DMS53 treated with DMSO at 0.1 percent for 48 hours (cell line): Measurements from ENCODE around the gene ACSS2.

ENCODE experiments used
- DNase-seq: peaks from one replicate; lab custom pipeline; 2025; ENCODE audit not compliant: unreplicated experiment; lab: John Stamatoyannopoulos, UW

ACSS2 gene, protein sequence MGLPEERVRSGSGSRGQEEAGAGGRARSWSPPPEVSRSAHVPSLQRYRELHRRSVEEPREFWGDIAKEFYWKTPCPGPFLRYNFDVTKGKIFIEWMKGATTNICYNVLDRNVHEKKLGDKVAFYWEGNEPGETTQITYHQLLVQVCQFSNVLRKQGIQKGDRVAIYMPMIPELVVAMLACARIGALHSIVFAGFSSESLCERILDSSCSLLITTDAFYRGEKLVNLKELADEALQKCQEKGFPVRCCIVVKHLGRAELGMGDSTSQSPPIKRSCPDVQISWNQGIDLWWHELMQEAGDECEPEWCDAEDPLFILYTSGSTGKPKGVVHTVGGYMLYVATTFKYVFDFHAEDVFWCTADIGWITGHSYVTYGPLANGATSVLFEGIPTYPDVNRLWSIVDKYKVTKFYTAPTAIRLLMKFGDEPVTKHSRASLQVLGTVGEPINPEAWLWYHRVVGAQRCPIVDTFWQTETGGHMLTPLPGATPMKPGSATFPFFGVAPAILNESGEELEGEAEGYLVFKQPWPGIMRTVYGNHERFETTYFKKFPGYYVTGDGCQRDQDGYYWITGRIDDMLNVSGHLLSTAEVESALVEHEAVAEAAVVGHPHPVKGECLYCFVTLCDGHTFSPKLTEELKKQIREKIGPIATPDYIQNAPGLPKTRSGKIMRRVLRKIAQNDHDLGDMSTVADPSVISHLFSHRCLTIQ

DNA sequence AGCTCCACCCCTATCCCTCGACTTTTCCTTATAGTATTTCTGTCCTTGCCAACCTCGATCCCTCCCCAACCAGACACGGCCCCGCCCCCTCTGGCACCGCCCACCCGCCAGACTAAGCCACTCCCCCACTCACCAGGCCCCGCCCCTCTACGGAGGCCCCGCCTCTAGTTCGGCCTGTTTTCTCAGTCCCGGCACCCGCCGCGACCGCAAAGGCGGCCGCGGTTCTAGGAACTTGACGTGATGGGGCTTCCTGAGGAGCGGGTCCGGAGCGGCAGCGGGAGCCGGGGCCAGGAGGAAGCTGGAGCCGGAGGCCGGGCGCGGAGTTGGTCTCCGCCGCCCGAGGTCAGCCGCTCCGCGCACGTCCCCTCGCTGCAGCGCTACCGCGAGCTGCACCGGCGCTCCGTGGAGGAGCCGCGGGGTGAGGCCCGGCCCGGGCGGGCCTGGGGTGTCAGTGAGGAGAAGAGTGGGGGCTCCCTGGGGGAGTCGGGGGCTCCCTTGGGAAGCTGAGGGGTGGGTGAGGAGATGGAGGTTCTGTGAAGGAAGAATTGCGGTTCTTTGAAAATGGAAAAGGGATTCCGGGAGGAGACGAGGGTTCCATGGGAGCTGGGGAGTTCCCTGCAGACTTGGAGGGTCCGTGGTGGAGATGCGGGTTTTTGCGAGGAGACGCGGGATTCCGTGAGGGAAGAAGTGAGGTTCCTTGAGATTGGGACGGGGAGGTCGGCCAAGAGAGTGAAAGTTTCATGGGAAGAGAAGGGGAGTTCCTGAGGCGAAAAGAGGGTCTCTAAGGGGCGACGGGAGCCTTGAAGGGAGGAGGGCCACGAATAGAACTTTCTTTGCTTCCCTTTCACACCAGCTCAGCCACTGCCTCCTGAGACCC is at the start of gene ACSS2:
ACSS2 (plus strand) TSS at position 207 of the 877 bp plus-strand sequence; CDS start at position 241, 34 bp downstream.
- no peak for DNase-seq

DNA sequence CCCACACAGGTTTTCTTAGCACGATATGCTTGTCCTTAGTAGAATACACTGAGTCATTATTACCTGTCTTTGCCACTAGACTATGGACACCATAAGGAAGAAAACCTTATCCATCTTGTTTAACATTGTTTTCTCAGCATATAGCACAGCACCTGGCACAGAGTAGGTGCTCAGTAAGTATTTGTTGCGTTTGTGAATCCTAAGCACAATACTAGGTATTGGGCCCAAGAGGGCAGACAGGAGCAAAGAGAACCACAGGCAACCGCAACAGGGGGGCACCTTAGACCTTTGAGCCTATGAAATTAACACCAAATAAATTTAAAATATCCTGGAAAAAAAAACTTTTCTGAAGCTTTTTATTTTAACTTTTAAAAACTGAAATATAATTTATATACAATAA is 47.2 kb upstream of the ACSS2 start:
- no peak for DNase-seq

DNA sequence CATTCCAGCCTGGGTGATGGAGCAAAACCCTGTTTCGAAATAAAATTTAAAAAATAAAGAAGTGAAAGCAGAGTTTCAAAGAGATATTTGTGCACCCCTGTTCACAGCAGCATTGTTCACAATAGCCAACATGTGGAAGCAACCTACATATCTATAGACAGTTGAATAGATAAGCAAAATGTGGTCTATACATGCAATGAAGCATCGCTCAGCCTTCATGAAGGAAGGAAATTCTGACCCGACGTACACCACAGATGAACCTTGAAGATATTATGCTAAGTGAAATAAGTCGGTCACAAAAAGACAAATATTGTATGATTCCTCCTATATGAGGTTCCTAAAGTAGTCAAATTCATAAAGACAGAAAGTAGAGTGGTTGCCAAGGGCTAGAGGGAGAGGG is 44.5 kb upstream of the ACSS2 start:
- DNase-seq: no peak

DNA sequence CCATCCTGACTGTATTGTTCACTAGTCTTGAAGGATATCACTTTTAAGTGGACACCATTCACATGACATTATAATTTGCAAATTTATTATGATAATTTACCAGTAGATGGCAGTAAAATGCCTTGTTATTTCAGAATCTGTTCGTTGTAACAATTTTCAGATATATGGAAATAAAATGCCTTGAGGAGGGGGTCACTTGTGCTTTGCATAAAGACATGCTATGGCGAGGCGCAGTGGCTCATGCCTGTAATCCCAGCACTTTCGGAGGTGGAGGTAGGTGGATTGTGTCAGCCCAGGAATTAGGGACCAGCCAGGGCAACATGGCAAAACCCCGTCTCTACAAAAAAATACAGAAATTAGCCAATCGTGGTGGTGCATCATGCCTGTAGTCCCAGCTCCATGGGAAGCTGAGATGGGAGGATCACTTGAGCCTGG is 41.9 kb upstream of the ACSS2 start:
- DNase-seq: peak; percentile 49

DNA sequence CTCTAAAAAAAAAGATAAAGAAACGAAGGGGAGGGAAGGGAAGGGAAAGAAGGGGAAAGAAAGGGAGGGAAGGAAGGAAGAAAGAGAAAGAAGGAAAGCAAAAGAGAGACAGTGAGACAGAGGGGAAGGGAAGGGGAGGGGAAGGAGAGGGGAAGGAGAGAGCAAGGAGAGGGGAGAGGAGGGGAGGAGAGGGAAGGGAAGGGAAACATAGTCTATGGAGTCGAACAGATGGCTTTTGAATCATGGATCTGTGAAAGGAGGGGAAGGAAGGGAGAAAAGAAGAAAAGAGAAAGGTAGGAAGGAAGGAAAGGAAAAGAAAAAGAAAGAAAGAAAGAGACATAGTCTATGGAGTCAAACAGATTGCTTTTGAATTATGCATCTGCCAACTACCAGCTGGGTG is 34.3 kb upstream of the ACSS2 start:
- DNase-seq: no peak

DNA sequence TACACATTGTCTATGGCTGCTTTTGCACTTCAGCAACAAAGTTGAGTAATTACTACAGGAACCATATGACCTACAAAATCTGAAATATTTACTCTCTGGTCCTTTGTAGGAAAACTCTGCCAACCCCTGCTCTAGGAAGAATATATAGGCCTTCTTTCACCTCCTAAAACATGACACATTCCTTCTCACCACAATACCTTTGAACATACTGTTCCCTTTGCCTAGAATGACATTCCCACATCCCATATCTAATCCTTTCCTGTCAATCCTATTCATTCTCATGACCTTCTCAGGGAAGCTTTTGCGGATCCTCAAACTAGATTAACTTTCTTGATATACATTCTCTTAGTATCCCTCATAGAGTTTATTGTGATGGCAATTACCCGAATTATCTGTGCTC is 33.0 kb upstream of the ACSS2 start:
- DNase-seq: no peak

DNA sequence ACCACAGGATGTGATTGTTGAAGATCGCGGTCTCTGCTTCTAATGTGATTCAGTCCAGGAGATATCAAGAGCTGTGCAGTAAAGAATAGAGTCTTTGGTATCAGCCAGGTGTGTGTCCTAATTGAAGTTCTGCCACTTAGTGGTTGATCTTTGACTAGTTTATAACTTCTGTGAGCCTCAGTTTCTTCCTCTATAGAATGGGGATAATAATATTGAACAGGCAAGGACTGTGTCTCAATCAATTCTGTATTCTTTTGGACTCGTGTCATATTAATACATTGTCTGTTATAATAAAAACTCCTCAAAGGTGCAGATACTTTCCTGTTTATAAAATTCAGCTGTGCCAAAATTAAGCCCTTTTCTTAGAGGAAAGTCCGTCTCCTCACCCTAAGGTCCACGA is 27.8 kb upstream of the ACSS2 start:
- no peak for DNase-seq

DNA sequence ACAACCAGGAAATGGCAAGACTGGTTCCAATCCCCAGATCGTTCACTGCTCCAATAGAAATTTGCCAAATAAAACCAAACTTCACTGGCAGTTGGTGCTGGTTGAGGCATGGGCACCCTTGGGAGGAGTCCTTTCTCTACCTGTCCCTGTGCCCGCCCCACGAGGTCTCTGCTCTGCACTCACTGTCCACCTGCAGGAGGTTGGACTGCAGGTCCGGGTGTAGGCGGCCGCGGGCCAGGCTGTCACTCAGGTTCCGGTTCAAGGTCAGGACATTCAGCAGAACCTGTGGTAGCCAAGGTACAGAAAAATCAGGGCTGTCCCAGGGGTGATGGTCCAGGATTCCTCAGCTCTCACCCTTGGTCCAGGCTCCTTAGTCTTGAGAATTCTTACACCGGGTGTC is 26.6 kb upstream of the ACSS2 start:
- DNase-seq: no peak

DNA sequence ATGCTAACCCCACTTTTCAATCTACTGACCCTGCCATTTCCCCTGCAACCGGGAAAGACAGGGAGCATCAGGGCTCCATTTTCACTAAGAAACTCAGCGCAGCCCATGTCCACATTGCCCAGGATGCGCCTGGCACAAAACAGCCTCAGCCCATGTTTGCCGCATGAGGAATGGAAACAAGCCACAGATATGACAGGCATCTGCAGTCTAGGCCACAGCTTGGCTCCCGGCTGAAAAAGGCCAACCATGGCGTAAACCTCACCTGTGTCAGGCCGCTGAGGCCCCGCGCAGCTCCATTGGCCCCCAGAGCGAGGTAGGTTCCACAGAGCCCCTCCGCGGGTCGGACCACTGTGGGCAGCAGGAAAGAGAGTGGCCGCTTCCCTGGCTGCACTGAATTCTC is 25.4 kb upstream of the ACSS2 start:
- DNase-seq: no peak

DNA sequence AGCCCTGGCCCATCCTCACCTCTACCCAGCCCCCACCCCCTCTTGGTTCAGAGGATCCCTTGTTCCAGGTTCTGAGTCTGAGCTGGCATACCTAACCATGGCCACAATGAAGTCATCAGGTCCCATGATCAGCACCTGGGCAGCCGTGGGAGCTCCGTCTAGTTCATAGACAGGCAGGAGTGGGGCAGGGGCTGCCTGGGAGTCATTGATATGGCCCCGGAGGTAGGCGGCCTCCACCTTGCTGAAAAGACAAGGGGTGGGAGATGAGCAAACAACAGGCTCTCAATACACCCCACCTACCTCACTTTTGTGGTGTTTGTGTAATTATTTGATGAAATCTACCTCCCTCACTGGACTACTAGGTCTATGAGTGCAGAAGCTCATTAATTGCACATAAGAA is 24.1 kb upstream of the ACSS2 start:
- DNase-seq: no peak

DNA sequence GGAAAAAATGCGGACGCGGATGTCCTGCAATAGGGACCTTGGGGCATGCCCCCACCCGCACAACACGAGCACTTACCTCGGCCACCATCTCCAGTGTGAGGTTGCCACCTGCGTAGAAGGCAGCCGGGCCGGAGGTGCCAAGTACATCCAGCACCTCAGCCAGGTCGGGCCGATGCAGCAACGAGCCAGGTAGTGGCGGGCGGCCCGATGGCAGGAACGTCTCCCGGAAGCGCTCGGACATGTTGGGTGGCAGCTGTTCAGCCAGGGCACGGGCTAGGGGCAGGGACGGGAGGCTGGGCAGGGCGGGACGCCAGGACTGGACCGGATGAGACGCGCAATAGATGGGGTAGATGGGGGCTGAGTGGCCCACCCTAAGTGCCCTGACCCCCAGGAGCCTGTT is 17.0 kb upstream of the ACSS2 start:
- no peak for DNase-seq

DNA sequence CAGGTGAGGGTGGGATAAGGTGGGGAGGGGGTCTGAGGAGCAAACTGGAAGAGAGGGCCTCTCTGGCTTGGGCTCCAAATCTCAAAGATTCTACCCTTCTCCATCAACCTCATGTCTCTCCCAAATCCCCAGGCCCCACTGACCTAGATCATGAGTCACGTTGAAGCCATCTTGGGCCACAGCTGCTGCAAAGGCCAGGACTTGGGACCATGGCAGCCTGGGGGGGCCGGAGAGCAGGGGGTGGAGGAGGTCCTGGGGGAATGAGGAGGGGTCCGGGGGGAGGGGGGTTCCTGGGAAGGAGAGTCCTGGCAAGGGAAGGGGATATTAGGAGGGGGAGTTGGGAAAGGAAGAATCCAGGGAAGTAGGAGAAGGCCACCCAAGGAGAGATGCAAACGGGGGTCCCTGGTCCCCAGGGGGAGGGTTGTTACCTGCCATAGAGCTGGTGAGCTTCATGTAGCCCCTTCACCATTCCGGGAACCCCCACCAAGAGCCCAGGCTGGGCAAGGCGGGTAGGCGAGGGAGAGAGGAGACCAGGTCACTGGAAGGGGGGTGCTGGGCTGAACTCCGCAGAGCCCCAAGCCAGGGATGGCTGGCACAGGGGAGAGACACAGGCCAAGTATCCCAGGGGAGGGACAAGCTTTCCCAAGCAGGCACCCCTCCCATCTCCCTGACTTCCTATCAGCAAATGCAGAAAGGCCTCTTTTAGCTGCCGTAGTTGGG is 16.4 kb upstream of the ACSS2 start:
- no peak for DNase-seq

DNA sequence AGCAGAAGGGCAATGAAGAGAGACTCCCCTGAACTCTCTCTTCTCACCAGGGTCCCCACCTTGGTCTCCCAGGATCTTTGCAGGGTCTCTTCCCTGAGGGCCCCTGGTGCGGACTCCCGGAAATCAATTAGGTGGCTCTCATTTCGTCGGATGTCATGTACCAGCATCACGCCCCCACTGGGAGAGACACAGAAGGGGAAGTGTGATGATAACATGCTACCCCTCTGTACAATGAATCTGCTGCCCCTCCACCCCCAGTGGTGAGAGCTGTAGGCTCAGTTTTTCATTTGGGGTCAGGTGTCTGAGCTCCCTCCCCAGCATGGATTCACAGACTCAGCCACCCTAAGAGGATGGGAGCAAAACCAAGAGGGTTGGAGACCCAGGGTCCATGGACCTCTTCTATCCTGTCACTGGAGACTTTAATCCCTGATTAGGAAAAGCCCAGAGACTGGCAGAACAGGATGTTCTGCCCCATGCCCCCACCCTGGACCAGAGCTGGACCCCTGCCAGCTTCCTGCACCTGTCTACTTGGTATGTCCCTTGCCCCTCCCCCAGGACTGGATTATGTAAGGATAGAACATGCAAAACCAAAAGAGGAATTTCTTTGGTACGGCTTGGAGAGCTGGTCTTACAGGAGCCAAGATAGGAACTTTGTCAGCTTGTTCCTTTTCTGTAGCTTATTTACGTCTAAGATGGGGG is 14.9 kb upstream of the ACSS2 start:
- peak; percentile 78 for DNase-seq

DNA sequence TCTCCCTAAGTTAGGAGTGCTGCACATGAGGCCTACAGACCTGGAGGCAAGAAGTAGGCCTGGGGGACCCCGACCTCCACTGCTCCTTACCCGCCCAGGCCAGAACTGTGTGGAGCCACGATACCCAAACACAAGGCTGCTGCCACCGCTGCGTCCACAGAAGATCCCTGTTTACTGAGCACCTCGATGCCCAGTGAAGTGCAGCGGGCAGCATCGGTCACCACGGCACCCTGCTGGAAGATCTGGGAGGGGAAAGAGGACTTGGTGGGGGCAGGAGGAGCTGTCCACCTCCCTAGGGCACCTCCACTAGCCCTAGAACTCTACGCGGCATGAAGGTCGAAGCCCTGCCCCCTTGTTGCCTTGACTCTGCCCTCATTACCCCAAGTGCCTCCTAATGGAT is 13.7 kb upstream of the ACSS2 start:
- DNase-seq: no peak

DNA sequence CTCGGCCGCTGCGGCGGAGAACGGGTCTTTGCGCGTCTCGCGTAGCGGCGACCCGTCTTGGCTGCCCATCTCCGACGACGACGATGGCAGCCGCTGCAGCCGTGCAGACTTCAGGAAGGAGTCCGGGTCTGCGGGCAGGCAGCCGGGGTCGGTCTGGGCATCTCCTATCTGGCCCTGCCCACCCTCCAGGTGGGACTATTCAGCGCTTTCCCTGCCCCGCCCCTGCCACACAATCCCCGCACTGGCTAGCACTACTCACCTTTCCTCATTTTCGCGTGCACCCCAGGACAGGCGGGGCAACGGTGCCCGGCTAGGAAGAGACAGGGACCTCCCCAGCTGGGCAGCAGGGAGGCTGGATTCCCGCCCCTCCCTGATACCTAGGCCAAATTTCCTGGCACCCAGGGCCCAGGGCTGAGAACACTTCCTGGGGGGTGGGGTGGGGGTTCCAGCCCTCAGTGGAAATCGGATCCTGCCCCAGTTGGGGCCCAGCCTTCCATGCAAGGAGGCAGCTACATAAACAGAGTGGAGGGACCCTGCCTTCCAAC is 12.9 kb upstream of the ACSS2 start:
- DNase-seq: no peak

DNA sequence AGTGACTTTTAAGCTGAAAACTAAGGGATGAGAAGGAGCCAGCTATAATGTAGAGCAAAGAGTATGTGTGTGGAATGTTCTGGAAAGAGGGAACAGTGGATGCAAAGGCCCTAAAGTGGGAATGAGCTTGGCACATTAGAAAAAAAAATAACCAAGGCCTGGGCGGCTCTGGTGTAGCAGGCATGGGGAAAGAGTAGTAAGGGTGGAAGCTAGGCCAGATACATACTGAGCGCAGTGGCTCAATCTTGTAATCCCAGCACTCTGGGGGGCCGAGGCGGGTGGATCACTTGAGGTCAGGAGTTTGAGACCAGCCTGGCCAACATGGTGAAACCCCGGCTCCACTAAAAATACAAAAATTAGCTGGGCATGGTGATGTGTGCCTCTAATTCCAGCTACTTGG is 12.2 kb upstream of the ACSS2 start:
- DNase-seq: no peak

DNA sequence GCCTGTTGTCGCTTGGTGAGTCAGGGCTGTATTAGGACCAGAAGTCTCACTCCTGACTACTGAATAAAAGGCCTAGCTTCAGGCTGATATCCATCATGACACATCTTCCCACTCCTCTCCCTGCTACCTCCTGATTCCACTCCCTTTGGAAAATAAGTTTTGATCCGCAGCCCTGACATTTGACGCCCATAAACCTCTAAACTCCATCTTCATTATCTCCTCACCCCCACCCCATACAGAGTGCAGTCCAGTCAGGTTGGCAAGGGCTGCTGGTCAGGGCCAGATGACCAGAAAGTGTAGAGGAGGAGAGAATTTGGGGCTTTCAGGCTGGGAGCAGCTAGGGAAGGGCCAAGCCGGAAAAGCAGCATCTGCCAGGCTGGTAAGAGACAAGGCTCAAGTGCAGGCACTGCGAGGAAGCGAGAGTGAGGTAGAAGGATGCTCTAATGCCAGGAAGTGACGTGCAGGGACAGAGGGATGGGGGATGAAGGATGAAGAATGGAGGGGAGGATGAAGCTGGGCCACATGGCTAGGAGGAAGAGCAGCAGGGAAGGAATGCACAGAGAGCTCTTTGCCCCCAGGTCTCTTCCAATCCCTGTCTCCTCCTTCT is 5.0 kb upstream of the ACSS2 start:
- no peak for DNase-seq

DNA sequence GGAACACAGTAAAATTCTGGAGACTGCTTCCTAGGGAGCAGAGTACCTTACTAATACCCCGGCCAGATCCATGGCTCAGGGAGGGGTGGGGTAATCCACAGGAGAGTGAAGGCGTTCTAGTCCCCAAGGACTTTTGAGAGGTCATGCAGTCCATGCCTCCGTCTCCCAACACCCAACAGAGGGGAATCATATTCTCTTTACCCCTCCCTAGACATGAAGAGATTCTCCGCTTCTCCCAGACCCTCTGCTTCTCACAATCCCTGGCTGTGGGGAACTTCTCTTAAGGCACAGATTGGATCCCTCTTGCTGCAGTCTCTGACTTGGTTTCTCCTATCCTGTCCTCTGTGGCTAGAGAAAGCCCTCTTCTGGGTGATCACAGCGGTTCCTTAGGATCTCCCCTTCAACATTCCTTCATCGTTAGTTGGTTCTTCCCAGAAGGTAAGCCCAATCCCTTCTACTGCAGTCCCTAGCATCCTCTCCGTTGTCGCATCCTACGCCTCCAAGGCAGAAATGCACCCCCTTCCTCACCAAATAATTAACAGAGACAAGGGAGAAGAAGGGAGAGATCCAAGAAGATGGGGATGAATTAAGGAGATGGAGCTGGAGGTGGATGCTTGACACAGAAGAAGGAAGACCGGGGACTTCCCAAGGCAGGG is 4.3 kb upstream of the ACSS2 start:
- DNase-seq: no peak

DNA sequence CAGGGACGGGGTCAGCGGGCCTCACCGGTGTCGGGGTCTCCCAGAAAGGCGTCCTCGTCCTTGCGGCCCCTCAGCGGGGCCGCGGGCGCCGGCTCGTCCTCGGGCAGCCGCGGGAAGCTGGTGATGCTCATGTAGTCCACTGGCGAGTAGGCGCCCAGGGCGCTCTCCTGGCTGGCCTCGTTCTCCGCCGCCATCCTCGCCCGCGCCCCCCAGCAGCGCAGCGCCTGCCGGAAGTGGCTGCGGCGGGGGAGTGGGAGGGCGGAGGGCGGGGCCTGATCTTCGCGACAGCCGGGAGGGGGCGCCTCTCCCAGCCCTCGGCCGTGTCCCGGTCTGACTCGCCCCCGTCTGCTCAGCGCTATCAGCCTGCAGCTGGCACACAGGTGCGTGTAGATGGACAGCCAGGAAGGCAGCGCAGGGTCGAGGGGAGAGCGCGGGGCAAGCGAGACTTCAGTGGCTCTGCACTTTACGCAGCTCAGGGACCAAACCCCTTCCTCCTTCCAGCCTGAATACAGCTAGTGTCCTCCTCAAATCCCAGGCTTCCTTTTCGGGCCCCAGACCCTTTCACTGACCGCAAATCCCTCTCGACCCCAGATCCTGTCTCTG is 3.7 kb upstream of the ACSS2 start, which contains the start of gene GGT7:
GGT7 (minus strand) TSS at position 235 of the 603 bp plus-strand sequence; CDS start at position 194, 41 bp downstream.
- DNase-seq: peak; percentile 65
